Embryonic facial prominence (tissue), 1 donor: ENCODE data around the gene NUP214.
"Not testable (repeated sequence)": the region's sequence is repeated elsewhere in the genome, so short reads cannot be mapped to it uniquely, and the experiment has no call there.

Source experiments
- DNase-seq: peaks from one replicate; pipeline ENCODE4 v3.0.0-alpha.2; 2016; ENCODE audit errors: extremely low spot score

Gene NUP214

GRCh38 chr9:131233995-131234394 lies 108.6 kb downstream of the NUP214 start:
- no peak for DNase-seq

GRCh38 chr9:131234799-131235479 lies 109.6 kb downstream of the NUP214 start:
- no peak for DNase-seq

GRCh38 chr9:131235480-131235851 lies 110.1 kb downstream of the NUP214 start:
- DNase-seq, result no peak

GRCh38 chr9:131236161-131236560 lies 110.8 kb downstream of the NUP214 start:
- DNase-seq, result no peak

GRCh38 chr9:131236761-131237160 lies 111.4 kb downstream of the NUP214 start:
- no peak for DNase-seq

- no peak for DNase-seq
Measured at GRCh38 chr9:131237291-131237690, 111.9 kb downstream of the NUP214 start.

GRCh38 chr9:131237931-131238401 lies 112.6 kb downstream of the NUP214 start:
- no peak for DNase-seq

- no peak for DNase-seq
Measured at GRCh38 chr9:131238402-131239021, 113.1 kb downstream of the NUP214 start.

- DNase-seq, result no peak
Measured at GRCh38 chr9:131239161-131239975, 114.0 kb downstream of the NUP214 start.

- DNase-seq, result no peak
Measured at GRCh38 chr9:131240047-131240921, 114.9 kb downstream of the NUP214 start.

- DNase-seq, result not testable (repeated sequence)
Measured at GRCh38 chr9:131244331-131244730, 118.9 kb downstream of the NUP214 start.

- DNase-seq, result no peak
Measured at GRCh38 chr9:131246618-131247017, 121.2 kb downstream of the NUP214 start.

- DNase-seq, result no peak
Measured at GRCh38 chr9:131252120-131252519, 126.7 kb downstream of the NUP214 start.

GRCh38 chr9:131253891-131254491 lies 128.6 kb downstream of the NUP214 start:
- no peak for DNase-seq

GRCh38 chr9:131254626-131255025 lies 129.2 kb downstream of the NUP214 start:
- DNase-seq, result no peak

GRCh38 chr9:131255676-131256197 lies 130.4 kb downstream of the NUP214 start:
- DNase-seq, result no peak

- no peak for DNase-seq
Measured at GRCh38 chr9:131257266-131258025, 132.1 kb downstream of the NUP214 start.

- DNase-seq, result no peak
Measured at GRCh38 chr9:131258186-131258585, 132.8 kb downstream of the NUP214 start.

GRCh38 chr9:131258698-131259431 lies 133.5 kb downstream of the NUP214 start:
- DNase-seq, result no peak
